Pancreas (tissue), 10 donors: Measurements from ENCODE around the gene GRIK3. TPM values are rescaled to one million over a fixed set of nuclear protein-coding genes. Genes with fewer than 3 reads are reported as not detected.
"Not testable (repeated sequence)": the region's sequence is repeated elsewhere in the genome, so short reads cannot be mapped to it uniquely, and the experiment has no call there.

Experiments used
- ATAC-seq, 4 donors: fragments of 200-7000 bp; cut with Tn5 transposase; one replicate each; pipeline versions ENCODE4 v1.8.0 to v1.9.1; 2020; ENCODE audit warnings: mild to moderate bottlenecking in 4 of 4, moderate library complexity in 4 of 4
- DNase-seq, 6 donors: peaks; one replicate each; pipeline ENCODE4 v3.0.0-alpha.2; 2020
- FAIRE-seq: peaks from 2 replicates; lab custom pipeline; 2012; peaks lifted over from hg19 to GRCh38; lab: Jason Lieb, UNC
- H3K27ac ChIP-seq, 4 donors: fragments of 200-600 bp; sonication (generic); 1 replicate in 3 of 4; 2 replicates in 1 of 4; pipeline versions ENCODE4 v1.5.0 to v1.8.0; 2020
- H3K27me3 ChIP-seq, 4 donors: fragments of 200-600 bp; one replicate each; pipeline ENCODE4 v1.8.0; 2021
- H3K36me3 ChIP-seq, 3 donors: fragments of 200-600 bp; sonication (generic) in 1 of 3; one replicate each; pipeline versions ENCODE4 v1.5.0 to v1.8.0; 2020 to 2021
- H3K4me1 ChIP-seq, 3 donors: fragments of 200-600 bp; one replicate each; pipeline ENCODE4 v1.8.0; 2021
- H3K4me3 ChIP-seq, 4 donors: fragments of 200-600 bp; sonication (generic) in 2 of 4; one replicate each; pipeline versions ENCODE4 v1.5.0 to v1.8.0; 2020 to 2021
- H3K9me3 ChIP-seq, 4 donors: fragments of 200-600 bp; one replicate each; pipeline ENCODE4 v1.8.0; 2021
- CTCF ChIP-seq, 4 donors: fragments of 200-600 bp; sonication (generic) in 3 of 4; IDR thresholded peaks; one replicate each; pipeline versions ENCODE4 v1.5.0 to v1.8.0; 2021; ENCODE audit warnings: antibody characterized with exemption in 4 of 4
- WGBS, 2 donors: extraction: QIAGEN DNeasy Blood & Tissue Kit; methylation state at CpG; one replicate each; pipeline ENCODE4 v1.1.7; 2013; 5-methylcytosine and 5-hydroxymethylcytosine counted together
- intact Hi-C, 3 donors: fragments of 100-400 bp; cut with DNase I; formaldehyde crosslinking; loops; one replicate each; pipeline versions ENCODE4 v1.11.1 to v1.14.2; 2022
- polyA plus RNA-seq, 2 donors: library from polyadenylated mRNA; stranded (reverse); fragments of 200-250 nt; gene quantifications; one replicate each; pipeline ENCODE4 v1.2.3, GENCODE V29; 2013
- total RNA-seq, 6 donors: library from RNA; stranded (reverse); fragmentation: NEBNext Ultra II Directional in 4 of 6; extraction: Animal tissue kit (Norgen Biotek cat#: 25700) in 4 of 6; gene quantifications; one replicate each; pipeline versions ENCODE4 v1.2.1 to v1.2.4, GENCODE V29; 2021 to 2023
- donor health status: healthy with polysubstance abuse.
- donor health status: DM: no; HTN: no; CAD: no; lungs with moderate emphysema.
- donor health status: DM: no; HTN: no; CAD: no.
- donor health status: control.
- donor health status: control.
- donor health status: Bipolar disorder and iron deficiency.
- donor health status: DM: yes; HTN: yes; CAD: no.
- donor health status: DM: no; HTN: no; CAD: no.
- donor health status: DM: no; HTN: no; CAD: no.
- donor health status: DM: yes; HTN: yes; CAD: no.

Gene GRIK3
- total and polyA plus RNA-seq, 8 donors = 0.08 to 0.47 (median 0.23) TPM

- DNase-seq (peak in 1 of 6 donors; percentile 14), ATAC-seq (no peak), FAIRE-seq (no peak)
- intact Hi-C loops = no loop called here
- no peaks in the 10 kb centered on the region for H3K36me3 ChIP-seq
- peaks cover 0 to 4% (median 0%) of the 10 kb centered on the region in 4 donors for H3K27me3 ChIP-seq
- no peak overlapping the region for H3K4me3 ChIP-seq
- no peaks in the 10 kb centered on the region for H3K4me1 ChIP-seq
- TF ChIP-seq CTCF (IDR thresholded peaks at IDR 0.05) = no peak
- no peaks in the 10 kb centered on the region for H3K9me3 ChIP-seq
- H3K27ac ChIP-seq = no peak overlapping the region
- WGBS, 2 donors = 22 to 25% methylated on average over 7 of the region's 7 CpGs
These were observed 263.1 kb downstream of the GRIK3 start for GRCh38 chr1:36771240-36771639.

GRCh38 chr1:36769886-36770830, 264.2 kb downstream of the GRIK3 start:
- H3K4me3 ChIP-seq = no peak overlapping the region
- 36 to 40% methylated on average over 10 of the region's 10 CpGs for WGBS, 2 donors
- H3K27me3 ChIP-seq = peaks cover 0 to 4% (median 0%) of the 10 kb centered on the region in 4 donors
- intact Hi-C loops = no loop called here
- no peaks in the 10 kb centered on the region for H3K9me3 ChIP-seq
- no peak for TF ChIP-seq CTCF (IDR thresholded peaks at IDR 0.05)
- no peaks in the 10 kb centered on the region for H3K36me3 ChIP-seq
- ATAC-seq (no peak), FAIRE-seq (no peak), DNase-seq (peak in 1 of 6 donors; percentile 26)
- H3K4me1 ChIP-seq = no peaks in the 10 kb centered on the region
- no peak overlapping the region for H3K27ac ChIP-seq

- 30 to 42% methylated on average over 14 of the region's 14 CpGs for WGBS, 2 donors
- ATAC-seq (peak in 1 of 4 donors; percentile 40), DNase-seq (peak in 1 of 6 donors; percentile 28), FAIRE-seq (no peak)
- Histone ChIP-seq H3K4me3 (no peak overlapping the region), H3K4me1 (no peaks in the 10 kb centered on the region), H3K27ac (no peak overlapping the region), H3K9me3 (no peaks in the 10 kb centered on the region), H3K36me3 (no peaks in the 10 kb centered on the region), H3K27me3 (peaks cover 0 to 4% (median 0%) of the 10 kb centered on the region in 4 donors)
- intact Hi-C loops = no loop called here
- no peak for TF ChIP-seq CTCF (IDR thresholded peaks at IDR 0.05)
These were observed 265.7 kb downstream of the GRIK3 start for GRCh38 chr1:36768486-36769178.

- FAIRE-seq, intact Hi-C loops, H3K36me3 ChIP-seq, ATAC-seq, H3K9me3 ChIP-seq, H3K4me1 ChIP-seq, H3K4me3 ChIP-seq, H3K27me3 ChIP-seq, H3K27ac ChIP-seq: not testable (repeated sequence)
- DNase-seq = peak in 1 of 6 donors; percentile 6
- WGBS, 2 donors = 75 to 84% methylated on average over 1 of the region's 4 CpGs
These were observed 266.9 kb downstream of the GRIK3 start for GRCh38 chr1:36767429-36767828.

GRCh38 chr1:36766481-36766880, 267.8 kb downstream of the GRIK3 start:
- H3K27ac ChIP-seq = no peak overlapping the region
- DNase-seq (peak in 1 of 6 donors; percentile 36), FAIRE-seq (no peak), ATAC-seq (peak in 2 of 4 donors; percentile 25 to 49)
- no peak overlapping the region for H3K4me3 ChIP-seq
- no peak for TF ChIP-seq CTCF (IDR thresholded peaks at IDR 0.05)
- 43 to 48% methylated on average over 4 of the region's 4 CpGs for WGBS, 2 donors
- no peaks in the 10 kb centered on the region for H3K4me1 ChIP-seq
- H3K9me3 ChIP-seq = no peaks in the 10 kb centered on the region
- H3K27me3 ChIP-seq = no peaks in the 10 kb centered on the region
- H3K36me3 ChIP-seq = no peaks in the 10 kb centered on the region
- intact Hi-C loops = no loop called here
